Vagina (tissue), 2 donors: ENCODE data around the gene FBLN1.

Experiments
- CTCF ChIP-seq, 3 experiments: fragments of 450-650 bp in 2 of 3; fragments of 200-600 bp in 1 of 3; sonication (generic) in 1 of 3; IDR thresholded peaks; one replicate each; pipeline ENCODE4 v1.5.1; 2017 to 2019; ENCODE audit warnings: antibody characterized with exemption in 3 of 3, mild to moderate bottlenecking in 2 of 3, moderate library complexity in 2 of 3
- POLR2A ChIP-seq, 2 donors: fragments of 450-650 bp; IDR thresholded peaks; one replicate each; pipeline ENCODE4 v1.6.1; 2017; ENCODE audit warnings: antibody characterized with exemption in 2 of 2, mild to moderate bottlenecking in 2 of 2, moderate library complexity in 2 of 2
- POLR2AphosphoS5 ChIP-seq, 2 donors: sonication (generic); formaldehyde crosslinking; IDR thresholded peaks; one replicate each; pipeline ENCODE4 v1.9.0; 2017; ENCODE audit warnings: antibody characterized with exemption in 2 of 2, mild to moderate bottlenecking in 2 of 2, low read depth in 1 of 2; ENCODE audit not compliant: insufficient read depth in 1 of 2

- TF ChIP-seq CTCF (IDR thresholded peaks at IDR 0.05) = no peak
- TF ChIP-seq POLR2A (IDR thresholded peaks at IDR 0.05) = no peak
- TF ChIP-seq POLR2AphosphoS5 (IDR thresholded peaks at IDR 0.05; ENCODE audit: insufficient read depth in 1 of 2, low read depth in 1 of 2) = no peak
These were observed 40.6 kb downstream of the FBLN1 start for GRCh38 chr22:45543243-45543642.
